ENCODE measurements around the gene NOTUM.

DNA sequence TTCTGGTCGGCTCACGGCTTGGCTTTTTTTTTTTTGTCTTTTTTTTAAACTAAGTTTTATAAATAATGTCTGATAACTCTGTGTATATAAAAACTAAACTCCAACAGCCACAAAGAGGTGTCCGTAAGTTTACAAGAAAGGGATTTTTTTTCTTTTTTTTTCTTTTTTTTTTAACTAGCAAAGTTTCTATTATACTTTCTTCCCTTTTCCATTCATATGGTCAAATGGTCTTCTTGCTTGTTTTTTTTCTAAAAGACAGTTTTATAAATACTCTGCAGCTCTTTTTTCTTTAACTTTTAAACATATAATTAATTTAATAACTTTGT lies 39.5 kb downstream of the NOTUM start:
- TF ChIP-seq CTCF (IDR thresholded peaks at IDR 0.05) (no peak), POLR2AphosphoS5 (IDR thresholded peaks at IDR 0.05) (no peak), POLR2A (IDR thresholded peaks at IDR 0.05) (no peak), EP300 (IDR thresholded peaks at IDR 0.05) (no peak)

All from upper lobe of left lung (tissue), 4 donors.